Hepatocyte (in vitro differentiated cells): Measurements from ENCODE around the gene PLG.

ENCODE experiments used
- EZH2 ChIP-seq: fragments of 200-600 bp; sonication (generic); IDR thresholded peaks from 2 replicates; pipeline ENCODE4 v1.6.1; 2016; ENCODE audit warnings: antibody characterized with exemption, mild to moderate bottlenecking, borderline replicate concordance
- EZH2phosphoT487 ChIP-seq: fragments of 200-600 bp; sonication (generic); IDR thresholded peaks from one replicate; pipeline ENCODE4 v1.6.1; 2018; ENCODE audit warnings: antibody characterized with exemption, mild to moderate bottlenecking, low read depth, moderate library complexity; ENCODE audit not compliant: unreplicated experiment, severe bottlenecking
- TF ChIP-seq, protein P1 (sequence below): fragments of 200-600 bp; sonication (generic); IDR thresholded peaks from 2 replicates; pipeline ENCODE4 v1.5.1; 2016; ENCODE audit warnings: antibody characterized with exemption, mild to moderate bottlenecking; ENCODE audit not compliant: poor library complexity

DNA sequence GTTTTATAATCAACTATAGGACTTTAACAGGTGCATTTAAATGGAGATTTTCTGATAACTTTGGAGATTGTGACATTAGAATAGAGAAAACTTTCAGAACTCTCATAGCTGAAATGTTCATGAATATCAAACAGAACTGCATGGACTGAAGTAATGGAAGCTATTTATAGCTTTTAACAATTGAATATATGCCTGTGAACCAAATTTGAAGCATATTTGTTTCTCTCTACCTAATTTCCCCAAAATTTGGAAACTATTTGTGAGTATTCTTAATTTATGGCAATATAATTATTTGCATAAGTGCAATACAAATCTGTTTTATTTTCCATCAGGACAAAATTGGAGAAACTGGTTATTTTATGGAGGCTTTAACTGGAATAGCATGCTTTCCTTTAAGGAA is 96.6 kb downstream of the PLG start:
- TF ChIP-seq, protein P1, sequence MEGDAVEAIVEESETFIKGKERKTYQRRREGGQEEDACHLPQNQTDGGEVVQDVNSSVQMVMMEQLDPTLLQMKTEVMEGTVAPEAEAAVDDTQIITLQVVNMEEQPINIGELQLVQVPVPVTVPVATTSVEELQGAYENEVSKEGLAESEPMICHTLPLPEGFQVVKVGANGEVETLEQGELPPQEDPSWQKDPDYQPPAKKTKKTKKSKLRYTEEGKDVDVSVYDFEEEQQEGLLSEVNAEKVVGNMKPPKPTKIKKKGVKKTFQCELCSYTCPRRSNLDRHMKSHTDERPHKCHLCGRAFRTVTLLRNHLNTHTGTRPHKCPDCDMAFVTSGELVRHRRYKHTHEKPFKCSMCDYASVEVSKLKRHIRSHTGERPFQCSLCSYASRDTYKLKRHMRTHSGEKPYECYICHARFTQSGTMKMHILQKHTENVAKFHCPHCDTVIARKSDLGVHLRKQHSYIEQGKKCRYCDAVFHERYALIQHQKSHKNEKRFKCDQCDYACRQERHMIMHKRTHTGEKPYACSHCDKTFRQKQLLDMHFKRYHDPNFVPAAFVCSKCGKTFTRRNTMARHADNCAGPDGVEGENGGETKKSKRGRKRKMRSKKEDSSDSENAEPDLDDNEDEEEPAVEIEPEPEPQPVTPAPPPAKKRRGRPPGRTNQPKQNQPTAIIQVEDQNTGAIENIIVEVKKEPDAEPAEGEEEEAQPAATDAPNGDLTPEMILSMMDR: no peak
- TF ChIP-seq EZH2: no peak
- TF ChIP-seq EZH2phosphoT487: no peak
